Measurements from ENCODE around the gene CRLF3.

Gene CRLF3

GRCh38 chr17:30840771-30841170, 16.3 kb upstream of the CRLF3 start:
- Histone ChIP-seq H3F3A (ENCODE audit: control insufficient read depth, insufficient read depth) (peaks cover 10% of the 10 kb centered on the region), H4K20me1 (ENCODE audit: control insufficient read depth, insufficient read depth, low read depth, low read length) (no peaks in the 10 kb centered on the region), H3K4me2 (ENCODE audit: low read length) (no peak overlapping the region), H3K27me3 (ENCODE audit: control insufficient read depth, low read length) (no peaks in the 10 kb centered on the region), H3K4me1 (ENCODE audit: control insufficient read depth, low read length) (no peaks in the 10 kb centered on the region), H3K4me3 (ENCODE audit: low read length) (no peak overlapping the region), H3K9me3 (ENCODE audit: control insufficient read depth, insufficient read depth, low read length) (no peaks in the 10 kb centered on the region), H3K9me2 (replicated peaks; ENCODE audit: control insufficient read depth, low read length) (no peaks in the 10 kb centered on the region), H3K27ac (ENCODE audit: low read depth, low read length) (no peak overlapping the region), H3K36me3 (ENCODE audit: control insufficient read depth, low read length) (peaks cover 71% of the 10 kb centered on the region), H3K79me2 (ENCODE audit: control insufficient read depth, low read length) (peaks cover 38% of the 10 kb centered on the region)
- no peak for TF ChIP-seq EZH2phosphoT487 (IDR thresholded peaks at IDR 0.05; ENCODE audit: borderline replicate concordance, low read length)
- TF ChIP-seq, protein P1, sequence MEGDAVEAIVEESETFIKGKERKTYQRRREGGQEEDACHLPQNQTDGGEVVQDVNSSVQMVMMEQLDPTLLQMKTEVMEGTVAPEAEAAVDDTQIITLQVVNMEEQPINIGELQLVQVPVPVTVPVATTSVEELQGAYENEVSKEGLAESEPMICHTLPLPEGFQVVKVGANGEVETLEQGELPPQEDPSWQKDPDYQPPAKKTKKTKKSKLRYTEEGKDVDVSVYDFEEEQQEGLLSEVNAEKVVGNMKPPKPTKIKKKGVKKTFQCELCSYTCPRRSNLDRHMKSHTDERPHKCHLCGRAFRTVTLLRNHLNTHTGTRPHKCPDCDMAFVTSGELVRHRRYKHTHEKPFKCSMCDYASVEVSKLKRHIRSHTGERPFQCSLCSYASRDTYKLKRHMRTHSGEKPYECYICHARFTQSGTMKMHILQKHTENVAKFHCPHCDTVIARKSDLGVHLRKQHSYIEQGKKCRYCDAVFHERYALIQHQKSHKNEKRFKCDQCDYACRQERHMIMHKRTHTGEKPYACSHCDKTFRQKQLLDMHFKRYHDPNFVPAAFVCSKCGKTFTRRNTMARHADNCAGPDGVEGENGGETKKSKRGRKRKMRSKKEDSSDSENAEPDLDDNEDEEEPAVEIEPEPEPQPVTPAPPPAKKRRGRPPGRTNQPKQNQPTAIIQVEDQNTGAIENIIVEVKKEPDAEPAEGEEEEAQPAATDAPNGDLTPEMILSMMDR (IDR thresholded peaks at IDR 0.05; ENCODE audit: low read depth, low read length, poor library complexity, severe bottlenecking) = no peak

- H3K27me3 ChIP-seq (ENCODE audit: control insufficient read depth, low read length) = no peaks in the 10 kb centered on the region
- TF ChIP-seq EZH2phosphoT487 (IDR thresholded peaks at IDR 0.05; ENCODE audit: borderline replicate concordance, low read length) = no peak
- TF ChIP-seq, protein P1 (IDR thresholded peaks at IDR 0.05; ENCODE audit: low read depth, low read length, poor library complexity, severe bottlenecking) = no peak
- no peaks in the 10 kb centered on the region for H3K9me2 ChIP-seq (replicated peaks; ENCODE audit: control insufficient read depth, low read length)
- H4K20me1 ChIP-seq (ENCODE audit: control insufficient read depth, insufficient read depth, low read depth, low read length) = 0 out of 2 replicates have a peak, but pooled peaks cover 4% of the 10 kb centered on the region
- no peak overlapping the region for H3K4me3 ChIP-seq (ENCODE audit: low read length)
- no peaks in the 10 kb centered on the region for H3K9me3 ChIP-seq (ENCODE audit: control insufficient read depth, insufficient read depth, low read length)
- peaks cover 57% of the 10 kb centered on the region for H3K79me2 ChIP-seq (ENCODE audit: control insufficient read depth, low read length)
- H3K4me1 ChIP-seq (ENCODE audit: control insufficient read depth, low read length) = peaks cover 6% of the 10 kb centered on the region
- no peak overlapping the region for H3K27ac ChIP-seq (ENCODE audit: low read depth, low read length)
- H3K36me3 ChIP-seq (ENCODE audit: control insufficient read depth, low read length) = peaks cover 79% of the 10 kb centered on the region
- H3F3A ChIP-seq (ENCODE audit: control insufficient read depth, insufficient read depth) = peaks cover 6% of the 10 kb centered on the region; the same call in 1 of the 2 replicates
- H3K4me2 ChIP-seq (ENCODE audit: low read length) = no peak overlapping the region
Measured at GRCh38 chr17:30838202-30838807, 13.8 kb upstream of the CRLF3 start.

DNA sequence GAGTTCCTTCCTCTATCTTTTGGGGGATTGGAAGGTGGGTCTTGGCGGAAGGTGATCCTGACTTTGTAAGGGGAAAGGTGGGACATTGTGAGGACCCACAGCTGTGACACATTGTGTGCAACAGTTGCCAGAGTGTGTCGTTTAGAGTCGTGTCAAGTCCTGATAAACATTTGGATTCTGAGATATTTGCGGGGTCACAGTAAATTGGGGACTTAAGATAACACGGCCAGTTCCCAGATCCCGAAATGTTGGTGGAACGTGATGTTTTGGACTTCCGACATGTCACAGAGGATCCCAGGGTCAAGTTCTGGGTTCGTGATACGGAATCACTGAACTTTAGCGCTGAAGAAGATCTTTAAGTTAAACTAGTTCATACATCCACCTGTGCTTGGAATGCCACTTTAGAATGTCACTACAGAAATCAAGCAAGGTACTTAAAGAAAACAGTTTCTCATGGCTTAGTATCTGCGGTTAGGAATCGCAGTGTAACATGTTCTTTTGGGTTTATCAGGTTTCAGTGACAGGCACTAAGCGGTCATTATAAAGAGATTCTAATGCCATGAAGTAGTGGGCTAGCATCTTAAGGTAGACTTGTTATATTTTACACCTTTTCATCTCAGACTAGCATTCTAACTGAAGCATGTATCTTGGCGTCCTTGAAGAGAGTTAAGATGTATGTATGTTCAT, 8.1 kb upstream of the CRLF3 start:
- Histone ChIP-seq H3K4me1 (ENCODE audit: control insufficient read depth, low read length) (peaks cover 20% of the 10 kb centered on the region), H3K9me3 (ENCODE audit: control insufficient read depth, insufficient read depth, low read length) (no peaks in the 10 kb centered on the region), H3K4me3 (ENCODE audit: low read length) (peak overlapping the region; percentile 96), H3K79me2 (ENCODE audit: control insufficient read depth, low read length) (peaks cover 62% of the 10 kb centered on the region), H3K36me3 (ENCODE audit: control insufficient read depth, low read length) (peaks cover 46% of the 10 kb centered on the region), H3K4me2 (ENCODE audit: low read length) (peak overlapping the region; percentile 65), H3K27ac (ENCODE audit: low read depth, low read length) (peak overlapping the region; percentile 66), H4K20me1 (ENCODE audit: control insufficient read depth, insufficient read depth, low read depth, low read length) (peaks cover 11% of the 10 kb centered on the region; the same call in 1 of the 2 replicates), H3K27me3 (ENCODE audit: control insufficient read depth, low read length) (no peaks in the 10 kb centered on the region), H3K9me2 (replicated peaks; ENCODE audit: control insufficient read depth, low read length) (no peaks in the 10 kb centered on the region), H3F3A (ENCODE audit: control insufficient read depth, insufficient read depth) (peaks cover 3% of the 10 kb centered on the region; the same call in 1 of the 2 replicates)
- no peak for TF ChIP-seq EZH2phosphoT487 (IDR thresholded peaks at IDR 0.05; ENCODE audit: borderline replicate concordance, low read length)
- TF ChIP-seq, protein P1 (IDR thresholded peaks at IDR 0.05; ENCODE audit: low read depth, low read length, poor library complexity, severe bottlenecking) = no peak

Data from DOHH2 (cell line).